Gastroesophageal sphincter (tissue), 3 donors: ENCODE measurements around the gene PBX1.

ENCODE experiments used
- EP300 ChIP-seq: sonication (generic); formaldehyde crosslinking; IDR thresholded peaks from one replicate; pipeline ENCODE4 v1.6.1; 2017; ENCODE audit warnings: antibody characterized with exemption, mild to moderate bottlenecking
- POLR2A ChIP-seq, 2 donors: fragments of 450-650 bp; IDR thresholded peaks; one replicate each; pipeline ENCODE4 v1.6.1; 2017; ENCODE audit warnings: antibody characterized with exemption in 2 of 2, mild to moderate bottlenecking in 2 of 2, moderate library complexity in 1 of 2
- POLR2AphosphoS5 ChIP-seq: sonication (generic); formaldehyde crosslinking; IDR thresholded peaks from one replicate; pipeline ENCODE4 v1.6.1; 2017; ENCODE audit warnings: antibody characterized with exemption
- TF ChIP-seq, protein P1 (sequence below), 4 experiments: fragments of 200-600 bp in 2 of 4; fragments of 450-650 bp in 2 of 4; sonication (generic) in 1 of 4; IDR thresholded peaks; one replicate each; pipeline ENCODE4 v1.5.1; 2017 to 2019; ENCODE audit warnings: antibody characterized with exemption in 4 of 4, mild to moderate bottlenecking in 2 of 4, moderate library complexity in 2 of 4

GRCh38 chr1:164581762-164582161, 22.8 kb downstream of the PBX1 start:
- TF ChIP-seq EP300, result no peak
- TF ChIP-seq, protein P1, sequence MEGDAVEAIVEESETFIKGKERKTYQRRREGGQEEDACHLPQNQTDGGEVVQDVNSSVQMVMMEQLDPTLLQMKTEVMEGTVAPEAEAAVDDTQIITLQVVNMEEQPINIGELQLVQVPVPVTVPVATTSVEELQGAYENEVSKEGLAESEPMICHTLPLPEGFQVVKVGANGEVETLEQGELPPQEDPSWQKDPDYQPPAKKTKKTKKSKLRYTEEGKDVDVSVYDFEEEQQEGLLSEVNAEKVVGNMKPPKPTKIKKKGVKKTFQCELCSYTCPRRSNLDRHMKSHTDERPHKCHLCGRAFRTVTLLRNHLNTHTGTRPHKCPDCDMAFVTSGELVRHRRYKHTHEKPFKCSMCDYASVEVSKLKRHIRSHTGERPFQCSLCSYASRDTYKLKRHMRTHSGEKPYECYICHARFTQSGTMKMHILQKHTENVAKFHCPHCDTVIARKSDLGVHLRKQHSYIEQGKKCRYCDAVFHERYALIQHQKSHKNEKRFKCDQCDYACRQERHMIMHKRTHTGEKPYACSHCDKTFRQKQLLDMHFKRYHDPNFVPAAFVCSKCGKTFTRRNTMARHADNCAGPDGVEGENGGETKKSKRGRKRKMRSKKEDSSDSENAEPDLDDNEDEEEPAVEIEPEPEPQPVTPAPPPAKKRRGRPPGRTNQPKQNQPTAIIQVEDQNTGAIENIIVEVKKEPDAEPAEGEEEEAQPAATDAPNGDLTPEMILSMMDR (IDR thresholded peaks at IDR 0.05), result no peak
- TF ChIP-seq POLR2A (IDR thresholded peaks at IDR 0.05), result no peak
- TF ChIP-seq POLR2AphosphoS5, result no peak
